Aorta (tissue), 5 donors: ENCODE results near the gene DIAPH3. TPM values are rescaled to one million over a fixed set of nuclear protein-coding genes. Genes with fewer than 3 reads are reported as not detected.

Source experiments
- ATAC-seq: fragments of 200-7000 bp; cut with Tn5 transposase; one replicate; pipeline ENCODE4 v1.9.1; 2022; ENCODE audit warnings: moderate library complexity; ENCODE audit not compliant: low FRiP score
- DNase-seq, 2 donors: peaks; one replicate each; pipeline ENCODE4 v3.0.0-alpha.2; 2020
- H3K27ac ChIP-seq, 2 donors: one replicate each; pipeline ENCODE4 v1.5.1; 2013; ENCODE audit warnings: low read length in 2 of 2, mild to moderate bottlenecking in 2 of 2, moderate library complexity in 2 of 2, control low read depth in 1 of 2, inconsistent platforms in 1 of 2, low read depth in 1 of 2
- H3K27me3 ChIP-seq, 2 donors: one replicate each; pipeline ENCODE4 v1.6.1; 2013; ENCODE audit warnings: control low read depth in 1 of 2, low read length in 1 of 2, mild to moderate bottlenecking in 1 of 2, moderate library complexity in 1 of 2; ENCODE audit not compliant: insufficient read depth in 2 of 2, control insufficient read depth in 1 of 2
- H3K36me3 ChIP-seq, 2 donors: one replicate each; pipeline ENCODE4 v1.6.1; 2013; ENCODE audit warnings: control low read depth in 1 of 2, low read length in 1 of 2, mild to moderate bottlenecking in 1 of 2; ENCODE audit not compliant: insufficient read depth in 2 of 2, control insufficient read depth in 1 of 2
- H3K4me1 ChIP-seq, 2 donors: one replicate each; pipeline ENCODE4 v1.6.1; 2013; ENCODE audit warnings: low read length in 2 of 2, control low read depth in 1 of 2, mild to moderate bottlenecking in 1 of 2, moderate library complexity in 1 of 2; ENCODE audit not compliant: insufficient read depth in 2 of 2, control insufficient read depth in 1 of 2
- H3K4me3 ChIP-seq, 2 donors: one replicate each; pipeline ENCODE4 v1.5.1; 2013; ENCODE audit warnings: low read length in 2 of 2, control low read depth in 1 of 2, mild to moderate bottlenecking in 1 of 2
- H3K9me3 ChIP-seq: one replicate; pipeline ENCODE4 v1.6.1; 2013; ENCODE audit warnings: mild to moderate bottlenecking, low read length; ENCODE audit not compliant: control insufficient read depth
- WGBS, 2 donors: extraction: QIAGEN DNeasy Blood & Tissue Kit; methylation state at CpG; one replicate each; pipeline ENCODE4 v1.1.7; 2013; 5-methylcytosine and 5-hydroxymethylcytosine counted together
- intact Hi-C, 2 donors: fragments of 100-400 bp; cut with DNase I; formaldehyde crosslinking; loops; one replicate each; pipeline versions ENCODE4 v1.14.2 to v1.15.0; 2022
- polyA plus RNA-seq, 2 donors: library from polyadenylated mRNA; stranded (reverse); fragments of 200-250 nt; gene quantifications; one replicate each; pipeline ENCODE4 v1.2.3, GENCODE V29; 2013
- total RNA-seq, 2 donors: library from RNA; stranded (reverse); fragmentation: NEBNext Ultra II Directional; extraction: Animal tissue kit (Norgen Biotek cat#: 25700); gene quantifications; one replicate each; pipeline ENCODE4 v1.2.1, GENCODE V29; 2021
- donor health status: healthy with polysubstance abuse.
- donor health status: Bipolar disorder and iron deficiency.
- donor health status: DM: no; HTN: no; CAD: no.
- donor health status: DM: no; HTN: no; CAD: no.
- donor health status: DM: yes; HTN: yes; CAD: no.

The DIAPH3 gene
- total and polyA plus RNA-seq, 4 donors: 0.13 to 7.5 (median 3.0) TPM

- Histone ChIP-seq H3K9me3 (no peaks in the 10 kb centered on the region), H3K36me3 (no peaks in the 10 kb centered on the region), H3K27me3 (no peaks in the 10 kb centered on the region), H3K27ac (no peak overlapping the region), H3K4me1 (no peaks in the 10 kb centered on the region), H3K4me3 (no peak overlapping the region)
- ATAC-seq: no peak
- intact Hi-C loops: no loop called here
- DNase-seq: no peak
- WGBS, 2 donors: 83 to 95% methylated on average over 1 of the region's 1 CpG
These were observed 151.2 kb downstream of the DIAPH3 start for GRCh38 chr13:60012488-60012887.

DNA sequence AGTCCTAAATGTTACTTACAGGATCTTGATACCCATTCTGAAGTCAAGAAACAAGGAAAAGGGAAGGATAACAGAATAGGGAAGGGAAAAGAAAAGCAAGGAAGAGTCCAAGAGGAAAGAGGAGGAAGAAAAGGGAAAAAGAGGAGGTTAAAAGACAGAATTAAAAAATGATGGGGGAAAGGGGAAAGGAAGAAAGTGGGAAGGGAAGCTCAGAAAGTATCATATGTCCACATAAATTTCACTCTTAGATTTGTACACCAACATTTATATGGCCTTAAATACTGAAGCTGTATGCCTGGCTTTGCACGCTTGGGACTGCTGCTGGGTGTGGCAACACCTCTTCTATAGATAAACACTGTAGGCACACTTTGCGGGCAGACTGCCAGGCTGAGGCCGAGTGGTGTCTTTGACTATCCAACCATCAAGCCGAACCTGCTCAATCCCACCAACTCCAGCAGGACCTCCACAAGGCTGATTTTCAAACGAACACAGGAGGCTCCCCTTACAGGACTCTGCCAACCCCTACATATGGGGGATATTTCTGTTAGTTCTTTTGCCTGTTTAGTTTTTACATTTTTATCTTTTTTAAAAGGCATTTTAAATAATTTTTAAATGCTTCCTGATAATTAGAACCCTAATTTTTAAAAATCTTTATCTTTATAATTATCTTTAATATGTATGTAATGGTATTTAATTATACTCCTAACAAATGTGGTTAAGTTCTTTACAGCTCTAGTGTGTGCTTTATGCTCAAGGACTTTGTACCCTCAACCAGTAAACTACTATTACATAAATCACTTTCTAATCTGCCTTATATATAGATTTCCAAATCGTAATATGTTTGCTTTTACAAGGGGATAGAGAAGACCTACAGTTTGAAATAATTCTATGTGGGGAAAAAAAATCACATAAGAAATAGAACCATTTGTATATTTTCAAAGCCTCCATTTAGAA lies 154.2 kb downstream of the DIAPH3 start:
- no peak overlapping the region for H3K27ac ChIP-seq
- intact Hi-C loops: no loop called here
- no peaks in the 10 kb centered on the region for H3K36me3 ChIP-seq
- H3K9me3 ChIP-seq: no peaks in the 10 kb centered on the region
- 75 to 79% methylated on average over 6 of the region's 6 CpGs for WGBS, 2 donors
- H3K27me3 ChIP-seq: no peaks in the 10 kb centered on the region
- no peak overlapping the region for H3K4me3 ChIP-seq
- ATAC-seq (no peak), DNase-seq (no peak)
- H3K4me1 ChIP-seq: no peaks in the 10 kb centered on the region

DNA sequence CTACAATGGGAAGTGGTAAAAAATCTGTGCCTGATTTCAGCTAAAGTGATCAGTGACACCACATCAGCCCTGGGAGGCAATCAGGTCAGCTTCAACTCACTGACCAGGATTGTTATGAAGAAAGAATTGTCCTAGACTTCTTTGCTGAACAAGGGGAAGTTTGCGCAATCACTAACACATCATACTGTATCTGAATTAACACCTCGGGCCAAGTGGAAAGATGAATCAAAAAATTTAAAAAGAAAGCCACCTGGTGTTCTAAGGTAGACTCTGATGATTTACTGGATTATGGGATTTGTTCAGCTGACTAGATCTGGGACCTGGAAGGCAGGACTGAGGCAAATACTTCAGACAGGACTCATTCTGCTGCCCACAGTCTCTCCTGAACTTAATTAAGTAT lies 161.8 kb downstream of the DIAPH3 start:
- Histone ChIP-seq H3K27me3 (no peaks in the 10 kb centered on the region), H3K27ac (no peak overlapping the region), H3K36me3 (no peaks in the 10 kb centered on the region), H3K4me1 (no peaks in the 10 kb centered on the region), H3K4me3 (no peak overlapping the region), H3K9me3 (no peaks in the 10 kb centered on the region)
- ATAC-seq: no peak
- DNase-seq: no peak
- intact Hi-C loops: no loop called here
- 45 to 95% methylated on average over 2 of the region's 2 CpGs for WGBS, 2 donors

GRCh38 chr13:60000976-60001375 lies 162.8 kb downstream of the DIAPH3 start:
- ATAC-seq: no peak

DNA sequence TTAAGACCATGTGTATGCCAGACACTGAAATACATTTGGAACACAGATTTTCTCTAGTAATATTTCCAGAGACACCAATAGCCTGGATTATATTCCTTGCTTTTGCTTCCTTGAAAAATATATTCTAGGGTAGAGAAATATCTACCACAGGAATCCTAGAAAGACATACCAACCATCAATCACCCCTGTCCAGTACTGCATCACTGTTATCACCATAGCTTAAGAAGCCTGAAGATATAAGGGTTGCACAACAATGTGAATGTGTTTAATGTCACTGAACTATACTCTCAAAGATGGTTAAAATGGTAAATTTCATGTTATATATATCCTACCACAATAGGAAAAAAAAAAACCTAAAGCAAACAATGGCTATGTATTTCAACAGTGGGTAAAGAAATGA lies 163.6 kb downstream of the DIAPH3 start:
- intact Hi-C loops: no loop called here
- DNase-seq: no peak
- H3K27ac ChIP-seq: no peak overlapping the region
- no peak overlapping the region for H3K4me3 ChIP-seq
- no peaks in the 10 kb centered on the region for H3K9me3 ChIP-seq
- no peaks in the 10 kb centered on the region for H3K4me1 ChIP-seq
- no peaks in the 10 kb centered on the region for H3K27me3 ChIP-seq
- no peaks in the 10 kb centered on the region for H3K36me3 ChIP-seq
- no peak for ATAC-seq

More at GRCh38 chr13:60000976-60001375, 162.8 kb downstream of the DIAPH3 start:
- Histone ChIP-seq H3K9me3 (no peaks in the 10 kb centered on the region), H3K36me3 (no peaks in the 10 kb centered on the region), H3K4me3 (no peak overlapping the region), H3K27ac (no peak overlapping the region), H3K4me1 (no peaks in the 10 kb centered on the region), H3K27me3 (no peaks in the 10 kb centered on the region)
- intact Hi-C loops: no loop called here
- no peak for DNase-seq

DNA sequence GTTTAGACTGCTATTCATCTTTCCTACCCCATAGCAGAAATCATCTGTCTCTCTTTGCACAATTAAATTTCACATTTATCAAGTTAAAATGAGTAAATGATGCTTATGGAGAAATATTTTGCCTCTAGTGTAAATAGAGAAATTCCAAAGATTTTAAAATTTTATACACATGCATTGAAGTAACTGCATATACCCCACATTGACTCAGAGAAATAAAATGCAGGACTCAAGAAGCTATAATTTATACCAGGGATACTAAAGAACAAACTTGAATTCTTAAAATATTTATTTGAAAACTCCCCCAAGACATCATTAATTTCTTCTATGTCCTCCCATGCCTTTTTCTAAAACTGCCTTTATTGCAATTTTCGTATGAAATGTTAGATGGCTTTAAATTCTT lies 165.8 kb downstream of the DIAPH3 start:
- H3K27ac ChIP-seq: no peak overlapping the region
- intact Hi-C loops: no loop called here
- no peaks in the 10 kb centered on the region for H3K4me1 ChIP-seq
- no peaks in the 10 kb centered on the region for H3K9me3 ChIP-seq
- ATAC-seq (no peak), DNase-seq (no peak)
- H3K4me3 ChIP-seq: no peak overlapping the region
- H3K36me3 ChIP-seq: no peaks in the 10 kb centered on the region
- 92 to 96% methylated on average over 1 of the region's 1 CpG for WGBS, 2 donors
- no peaks in the 10 kb centered on the region for H3K27me3 ChIP-seq

- WGBS, 2 donors: 81 to 86% methylated on average over 6 of the region's 6 CpGs
- Histone ChIP-seq H3K9me3 (no peaks in the 10 kb centered on the region), H3K27me3 (no peaks in the 10 kb centered on the region), H3K4me3 (no peak overlapping the region), H3K36me3 (no peaks in the 10 kb centered on the region), H3K4me1 (no peaks in the 10 kb centered on the region), H3K27ac (no peak overlapping the region)
- ATAC-seq: no peak
- intact Hi-C loops: no loop called here
- DNase-seq: no peak
These were observed 167.2 kb downstream of the DIAPH3 start for GRCh38 chr13:59996461-59996980.

GRCh38 chr13:59991395-59991794 lies 172.3 kb downstream of the DIAPH3 start:
- intact Hi-C loops: no loop called here
- Histone ChIP-seq H3K27ac (no peak overlapping the region), H3K36me3 (no peaks in the 10 kb centered on the region), H3K27me3 (no peaks in the 10 kb centered on the region), H3K4me1 (no peaks in the 10 kb centered on the region), H3K9me3 (no peaks in the 10 kb centered on the region), H3K4me3 (no peak overlapping the region)
- 93 to 97% methylated on average over 2 of the region's 2 CpGs for WGBS, 2 donors
- no peak for ATAC-seq
- no peak for DNase-seq
